GM18498 (cell line): Measurements from ENCODE around the gene P4HA3.

Source experiments
- ATAC-seq: cut with Tn5 transposase; IDR thresholded peaks from one replicate; pipeline ENCODE4 v1.9.1; 2021; ENCODE audit warnings: mild to moderate bottlenecking, moderate library complexity; ENCODE audit not compliant: unreplicated experiment

The P4HA3 gene

DNA sequence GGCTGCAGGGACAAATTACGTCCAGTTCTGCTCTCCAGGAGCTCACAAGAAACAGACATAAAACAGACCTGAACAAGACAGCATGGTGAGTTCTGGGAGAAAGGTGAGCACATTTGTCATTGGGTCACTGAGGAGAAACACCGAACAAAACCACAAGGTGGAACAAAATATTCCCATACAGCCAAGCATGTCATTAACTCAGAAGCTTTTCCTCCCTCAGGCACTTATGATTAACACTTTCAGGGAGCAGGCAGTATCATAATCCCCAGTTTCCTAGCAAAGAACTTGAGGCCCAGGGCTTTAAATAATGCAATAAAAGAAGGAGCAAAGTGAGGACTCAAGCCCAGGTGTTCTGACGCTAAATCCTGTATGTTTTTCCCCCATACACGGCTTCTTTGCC is 43.0 kb downstream of the P4HA3 start:
- no peak for ATAC-seq

DNA sequence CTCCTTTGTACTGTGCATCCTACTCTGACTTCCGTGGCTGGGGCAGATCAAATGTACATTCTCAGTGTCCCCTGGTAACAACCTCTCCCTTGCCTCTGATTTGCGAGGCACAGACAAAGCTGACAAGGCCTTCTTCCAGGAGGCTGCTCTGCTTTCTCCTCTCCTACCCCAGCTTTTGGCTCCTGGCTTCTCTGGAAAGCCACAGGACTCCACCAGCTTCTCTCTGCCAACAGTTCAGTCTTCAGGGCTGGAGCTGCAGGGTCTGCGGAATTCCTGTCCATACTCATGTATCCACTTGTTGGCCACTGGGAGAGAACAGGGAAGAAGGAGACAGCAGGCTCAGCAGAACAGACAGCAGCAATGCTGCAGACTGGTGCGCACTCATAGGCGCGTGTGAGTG is 44.4 kb downstream of the P4HA3 start:
- ATAC-seq: no peak

DNA sequence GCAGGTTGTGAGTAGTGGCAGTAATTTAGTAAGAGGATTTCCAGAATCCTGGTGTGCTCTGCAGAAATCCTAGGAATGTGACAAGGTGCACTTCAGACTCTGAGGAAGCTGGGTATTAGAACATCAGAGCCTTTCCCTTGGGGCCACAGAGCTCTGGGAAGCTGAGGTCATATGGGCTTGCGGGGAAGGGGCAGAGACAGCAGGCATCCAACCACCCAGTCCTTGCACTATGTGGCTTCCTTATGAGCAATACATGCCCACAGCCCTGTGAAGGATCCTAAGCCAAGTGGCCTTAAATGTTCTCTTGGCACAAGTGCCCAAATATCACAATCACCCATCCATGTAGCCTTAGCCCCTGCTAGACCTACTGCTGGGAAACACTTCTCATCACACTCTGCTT is 46.2 kb downstream of the P4HA3 start:
- ATAC-seq: no peak

DNA sequence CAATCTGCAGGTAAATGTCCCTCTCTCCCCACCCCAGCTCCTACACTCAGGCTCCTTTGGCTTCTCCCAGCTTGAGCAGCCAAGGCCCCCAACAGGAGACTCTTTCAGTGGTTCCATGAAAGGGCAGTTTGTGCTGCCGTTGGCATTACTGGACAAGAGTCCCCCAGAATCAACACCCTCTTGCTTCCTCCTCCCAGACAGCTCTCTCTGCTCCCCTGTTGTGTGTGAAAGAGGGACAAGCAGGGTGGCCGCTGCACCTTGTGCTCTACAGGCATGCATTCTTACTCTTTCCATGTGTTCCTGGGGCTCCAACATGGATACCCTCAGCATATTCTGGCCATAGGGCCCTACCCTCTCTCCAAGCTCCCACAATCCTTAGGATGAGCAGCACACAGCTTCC is 48.7 kb downstream of the P4HA3 start:
- no peak for ATAC-seq

DNA sequence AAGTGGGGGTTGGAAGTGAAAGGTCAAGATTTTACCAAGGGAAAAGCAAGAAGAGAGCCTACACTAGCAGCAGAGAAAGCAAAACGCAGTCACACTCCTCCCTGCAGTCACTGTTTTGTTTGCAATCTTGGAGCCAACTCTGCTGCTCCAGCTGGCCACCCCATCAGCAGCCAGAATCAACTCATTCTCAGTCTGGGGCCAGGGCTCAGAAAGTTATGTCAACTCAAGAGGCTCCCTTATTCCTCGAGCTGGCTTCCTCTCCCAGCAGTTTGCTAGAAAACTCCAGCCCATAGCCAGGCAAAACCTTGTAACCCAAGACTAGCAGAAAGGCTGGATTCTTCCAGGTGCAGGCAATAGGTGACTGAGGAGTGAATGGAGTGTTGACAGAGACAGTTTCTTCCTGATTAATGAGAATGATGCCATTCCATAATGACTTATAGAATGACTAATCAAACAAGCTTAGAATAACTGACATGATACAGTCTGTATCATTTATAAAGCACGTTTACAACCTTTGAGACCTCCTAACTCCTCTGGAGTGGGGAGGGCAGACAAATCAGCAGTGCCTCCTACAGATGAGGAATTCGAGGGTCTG is 53.4 kb downstream of the P4HA3 start:
- no peak for ATAC-seq

DNA sequence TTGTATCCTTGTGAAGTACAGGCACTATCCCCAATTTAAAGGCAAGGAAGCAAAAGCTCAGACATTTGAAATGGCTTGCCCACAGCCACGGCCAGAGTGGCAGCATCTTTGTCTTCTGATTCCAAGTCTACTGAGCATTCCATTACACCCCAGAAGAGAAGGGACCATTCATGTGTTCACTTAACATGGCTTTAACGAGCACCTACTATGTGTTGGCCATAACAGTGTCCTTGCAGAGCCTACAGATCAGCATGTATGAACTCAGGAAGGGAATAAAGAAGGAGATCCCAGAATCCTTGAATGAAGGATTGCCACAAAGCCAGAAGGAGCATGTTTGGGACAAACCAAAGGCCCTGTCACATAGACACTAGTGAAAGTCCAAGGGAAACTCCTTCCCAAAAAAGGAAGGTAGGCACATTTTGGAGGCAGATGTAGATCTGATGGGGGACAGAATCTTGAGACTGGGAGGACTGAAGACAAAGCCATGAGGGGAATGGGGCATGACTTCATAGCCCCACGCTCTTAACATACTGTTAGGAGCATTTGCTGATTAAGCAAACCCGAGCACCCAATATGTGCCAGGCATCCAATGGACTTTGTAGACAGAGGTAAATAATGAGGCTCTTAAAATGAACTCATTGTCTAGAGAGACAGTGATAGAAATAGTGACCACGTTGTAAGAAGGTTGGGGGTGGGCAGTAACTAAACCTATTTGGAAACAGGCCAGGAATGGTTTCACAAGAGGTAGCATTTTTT is 54.9 kb downstream of the P4HA3 start:
- no peak for ATAC-seq

GRCh38 chr11:74255741-74256375 is 55.6 kb downstream of the P4HA3 start:
- ATAC-seq: no peak

DNA sequence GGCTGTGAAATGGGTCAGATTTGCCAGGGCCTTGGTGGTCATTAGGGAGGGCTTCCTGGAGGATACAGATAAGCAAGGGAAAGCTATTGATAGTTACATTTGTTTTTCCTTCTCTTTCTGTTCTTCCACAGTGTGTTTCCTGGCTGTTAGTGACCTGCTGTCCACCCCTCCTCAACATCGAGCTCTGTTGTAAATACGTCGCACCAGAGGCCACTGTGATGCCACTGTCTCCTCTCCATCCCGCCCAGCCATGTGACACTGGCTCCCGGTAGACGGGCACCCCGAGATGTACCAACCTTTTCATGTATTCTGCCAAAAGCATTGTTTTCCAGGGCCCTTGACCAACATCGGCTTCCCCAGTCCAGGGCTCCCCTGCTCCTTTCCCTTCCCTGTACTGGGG is 58.1 kb downstream of the P4HA3 start:
- ATAC-seq: no peak

GRCh38 chr11:74249496-74249895 is 61.9 kb downstream of the P4HA3 start:
- ATAC-seq: no peak

- ATAC-seq: no peak
Measured at GRCh38 chr11:74248469-74248868, 63.0 kb downstream of the P4HA3 start.

- no peak for ATAC-seq
Measured at GRCh38 chr11:74238243-74238642, 73.2 kb downstream of the P4HA3 start.

- no peak for ATAC-seq
Measured at GRCh38 chr11:74237541-74237940, 73.9 kb downstream of the P4HA3 start.

DNA sequence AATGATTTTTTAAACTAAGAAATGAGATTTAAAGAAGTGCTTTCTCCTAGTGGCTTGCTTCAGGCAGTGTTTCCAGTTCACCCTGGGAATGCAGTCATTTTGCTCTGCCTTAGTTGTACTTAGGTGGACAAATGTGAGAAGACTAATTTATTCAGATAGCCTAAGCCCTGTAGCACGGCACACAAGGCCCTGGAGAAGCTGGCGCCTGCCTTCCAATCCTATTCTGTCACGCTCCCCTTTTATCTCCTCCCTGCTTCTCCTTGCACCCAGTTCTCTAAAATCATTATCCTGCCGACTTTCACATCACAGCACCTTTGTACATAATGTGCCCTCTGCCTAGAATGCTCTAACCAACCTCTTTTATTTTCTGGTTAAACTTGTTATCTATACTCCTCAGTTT is 76.3 kb downstream of the P4HA3 start:
- no peak for ATAC-seq

DNA sequence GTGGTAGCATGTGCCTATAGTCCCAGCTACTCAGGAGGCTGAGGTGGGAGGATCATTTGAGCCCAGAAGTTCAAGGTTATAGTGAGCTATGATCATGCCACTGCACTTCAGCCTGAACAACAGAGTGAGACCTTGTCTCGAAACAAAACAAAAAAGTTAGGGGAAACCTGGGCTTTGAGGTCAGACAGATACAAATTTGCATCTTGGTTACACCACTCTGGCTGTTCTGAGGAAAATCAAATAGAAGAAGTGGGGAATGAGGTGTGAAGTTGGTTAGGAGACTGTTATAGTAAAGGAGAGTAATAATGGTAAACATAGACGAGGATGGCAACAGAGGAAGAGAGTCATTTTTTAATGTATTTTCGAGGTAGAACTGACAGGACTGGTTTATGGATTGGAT is 77.8 kb downstream of the P4HA3 start:
- ATAC-seq: no peak

DNA sequence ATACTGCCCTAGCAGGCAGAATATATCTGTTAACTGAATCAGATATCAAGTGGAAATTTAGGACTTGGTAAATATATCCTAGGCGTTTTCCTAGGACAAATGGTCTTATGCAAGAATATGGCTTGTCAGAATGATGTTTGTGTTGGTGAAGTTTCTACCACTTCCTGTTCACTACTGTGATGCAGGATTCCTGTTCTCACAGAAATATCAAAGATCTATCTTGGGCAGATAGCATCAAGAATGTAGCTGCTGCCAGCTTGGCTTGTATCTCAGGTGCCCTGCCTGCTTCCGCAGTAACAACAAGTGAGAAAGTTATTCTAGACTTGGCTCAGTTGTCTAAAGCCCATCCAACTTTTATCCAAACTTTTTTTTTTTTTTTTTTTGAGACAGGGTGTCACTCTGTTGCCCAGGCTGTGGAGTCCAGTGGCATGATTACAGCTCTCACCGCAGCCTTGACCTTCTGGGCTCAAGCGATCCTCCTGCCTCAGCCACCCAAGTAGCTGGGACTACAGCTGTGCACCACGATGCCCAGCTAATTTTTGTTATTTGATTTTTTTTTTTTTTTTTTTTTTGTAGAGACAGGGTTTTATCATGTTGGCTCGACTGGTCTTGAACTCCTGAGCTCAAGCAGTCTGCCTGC is 79.0 kb downstream of the P4HA3 start:
- no peak for ATAC-seq

- ATAC-seq: no peak
Measured at GRCh38 chr11:74226907-74227306, 84.5 kb downstream of the P4HA3 start.

DNA sequence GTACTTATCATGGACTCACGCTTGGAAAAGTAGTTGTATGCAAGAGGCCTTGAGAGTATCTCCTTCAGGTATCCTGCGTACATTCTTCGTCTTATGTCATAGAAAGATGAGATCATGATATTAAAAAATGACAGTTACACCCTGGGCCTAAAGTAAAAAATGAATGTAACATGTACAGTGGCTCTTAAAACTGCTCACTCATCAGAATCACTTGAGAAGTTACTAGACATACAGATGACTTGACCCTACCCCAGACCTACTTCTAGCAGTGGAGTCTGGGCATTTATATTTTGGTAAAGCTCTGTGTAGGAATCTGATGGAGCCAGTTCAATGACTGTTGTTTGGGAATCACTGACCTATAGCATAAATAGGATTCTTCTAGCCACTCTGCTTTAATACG is 85.9 kb downstream of the P4HA3 start:
- no peak for ATAC-seq

- ATAC-seq: no peak
Measured at GRCh38 chr11:74221816-74222215, 89.6 kb downstream of the P4HA3 start.

GRCh38 chr11:74220376-74220775 is 91.1 kb downstream of the P4HA3 start:
- no peak for ATAC-seq
